GM21390 (cell line): Measurements from ENCODE around the gene METTL17.
"Not testable (repeated sequence)": the region's sequence is repeated elsewhere in the genome, so short reads cannot be mapped to it uniquely, and the experiment has no call there.

Experiments used
- ATAC-seq: cut with Tn5 transposase; IDR thresholded peaks from one replicate; pipeline ENCODE4 v1.9.1; 2021; ENCODE audit not compliant: unreplicated experiment

The METTL17 gene

GRCh38 chr14:21023817-21024584, 34.2 kb downstream of the METTL17 start:
- ATAC-seq: no peak

GRCh38 chr14:21024585-21025370, 35.0 kb downstream of the METTL17 start, which contains the start of gene NDRG2:
TSS of gene NDRG2 (minus strand) at chr14:21025061. CDS start at chr14:21023315, 1,746 bp downstream.
- ATAC-seq: no peak

DNA sequence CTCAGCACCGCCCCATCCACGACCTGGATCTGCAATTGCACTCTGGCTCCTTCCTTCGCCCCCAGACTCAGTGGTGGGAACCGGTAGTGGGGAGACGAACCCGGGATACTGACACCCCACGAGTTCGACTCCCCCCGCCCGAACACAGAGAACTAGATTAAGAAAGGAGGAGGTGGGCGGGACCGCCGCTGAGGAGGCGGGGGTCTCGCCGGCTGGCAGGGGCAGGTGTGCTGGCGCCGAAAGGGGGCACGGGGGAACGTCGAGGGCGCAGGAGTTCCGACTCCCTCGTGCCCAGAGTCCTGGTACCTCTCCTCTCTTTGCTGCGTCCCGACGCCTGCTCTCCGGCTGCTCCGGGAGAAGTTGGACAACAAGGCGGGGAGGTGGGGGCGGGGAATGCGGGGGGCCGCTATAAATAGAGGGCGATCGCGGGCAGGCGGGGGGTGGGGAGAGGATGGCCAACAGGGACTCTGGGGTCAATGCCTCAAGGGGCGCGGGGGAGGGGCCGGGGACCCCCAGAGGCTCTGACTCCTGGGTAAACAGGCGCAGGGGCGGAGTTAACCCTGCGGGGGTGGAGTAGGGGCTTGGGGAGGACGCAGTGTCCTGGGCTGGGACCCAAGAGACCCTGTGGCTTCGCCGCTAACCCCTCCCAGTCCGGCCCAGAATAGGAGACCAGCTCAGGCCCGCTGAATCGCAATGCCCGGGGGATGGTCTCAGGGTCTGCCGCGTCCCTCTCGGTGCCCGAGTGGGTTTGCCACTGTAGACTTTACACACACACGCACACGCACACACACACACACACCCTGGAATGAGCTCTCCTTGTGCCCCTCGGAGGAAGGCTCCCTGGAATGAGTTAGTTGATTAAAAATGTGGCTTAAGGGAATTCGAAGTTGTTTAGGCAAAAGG, 35.8 kb downstream of the METTL17 start:
- no peak for ATAC-seq

- ATAC-seq: no peak
Measured at GRCh38 chr14:21026274-21026987, 36.7 kb downstream of the METTL17 start.

DNA sequence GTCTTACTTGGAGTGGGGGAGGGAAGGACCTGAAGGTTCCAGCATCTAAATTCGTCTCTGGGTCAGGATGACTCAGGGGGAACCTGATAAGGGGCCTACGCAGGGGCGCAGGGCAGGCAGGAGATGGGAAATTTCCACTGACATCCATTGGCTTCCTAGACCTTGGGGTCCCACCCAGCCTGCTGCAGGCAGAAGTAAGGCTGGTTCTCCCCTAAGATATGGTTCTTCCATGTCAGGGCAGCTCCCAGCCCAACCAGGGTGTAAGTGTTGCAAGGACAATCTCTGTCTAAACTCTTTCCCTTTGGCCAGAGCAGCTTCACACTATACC, 37.2 kb downstream of the METTL17 start:
- ATAC-seq: no peak

- no peak for ATAC-seq
Measured at GRCh38 chr14:21029917-21030316, 40.1 kb downstream of the METTL17 start, which contains the start of gene TPPP2. TSS of gene TPPP2 (plus strand) at chr14:21030217. CDS start at chr14:21030582, 365 bp downstream.

DNA sequence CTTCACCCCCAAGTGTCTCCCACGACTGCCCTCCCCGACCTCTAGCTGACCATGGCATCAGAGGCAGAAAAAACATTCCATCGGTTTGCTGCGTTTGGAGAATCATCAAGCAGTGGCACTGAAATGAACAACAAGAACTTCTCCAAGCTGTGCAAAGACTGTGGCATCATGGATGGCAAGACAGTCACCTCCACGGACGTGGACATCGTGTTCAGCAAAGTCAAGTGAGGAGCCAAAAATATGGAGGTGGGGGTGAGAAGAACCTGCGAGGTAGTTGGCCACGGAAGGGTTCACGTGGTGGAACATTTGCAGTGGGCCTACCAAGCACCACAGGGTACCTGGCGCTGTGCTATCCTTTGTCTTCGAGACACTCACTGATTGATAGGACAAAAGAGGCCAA, 40.8 kb downstream of the METTL17 start:
- no peak for ATAC-seq

GRCh38 chr14:21032326-21033132, 42.7 kb downstream of the METTL17 start:
- ATAC-seq: no peak

GRCh38 chr14:21033133-21033698, 43.4 kb downstream of the METTL17 start:
- no peak for ATAC-seq

DNA sequence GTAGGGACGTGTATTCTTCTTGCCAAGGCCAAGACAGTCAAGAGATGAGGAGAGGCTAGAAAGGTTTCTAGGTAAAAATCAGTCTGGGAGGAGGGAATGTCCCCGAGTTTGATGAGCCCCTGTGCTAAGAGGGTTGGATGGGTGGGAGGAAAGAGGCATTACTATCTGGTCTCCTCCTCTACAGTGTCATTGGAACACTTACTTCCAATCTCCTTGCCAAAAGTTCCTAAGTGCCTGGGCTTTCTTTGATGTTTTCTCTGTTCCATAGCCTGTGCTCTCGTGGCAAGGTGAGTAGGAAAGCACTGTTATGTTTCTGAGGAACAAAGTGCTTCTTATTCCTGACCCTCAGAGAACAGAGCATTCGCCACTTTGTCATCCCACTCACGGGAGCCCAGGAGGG, 44.9 kb downstream of the METTL17 start, which contains the start of gene RNASE13:
TSS of gene RNASE13 (minus strand) at position 101 of the 400 bp plus-strand sequence. CDS start 519 bp downstream, outside the sequence.
- ATAC-seq: no peak

DNA sequence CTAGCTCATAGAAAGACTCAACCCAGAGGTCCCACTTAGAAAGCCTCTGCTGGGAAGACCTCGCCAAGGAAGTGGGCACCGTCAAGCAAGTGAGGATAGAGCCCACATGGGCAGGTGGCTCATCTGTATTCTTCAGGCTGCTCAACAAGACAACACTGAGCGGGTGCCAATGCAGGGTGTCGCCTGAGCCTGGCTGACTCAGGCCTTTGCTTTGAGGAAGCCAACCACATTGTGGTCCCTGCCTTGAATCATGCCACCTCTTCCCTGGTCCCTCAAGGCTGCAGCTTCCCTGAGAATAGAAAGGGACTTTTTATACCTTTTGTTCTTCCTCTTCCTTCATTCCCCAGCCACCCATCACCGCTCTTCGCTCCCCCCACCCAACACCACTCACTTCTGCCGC, 47.0 kb downstream of the METTL17 start:
- ATAC-seq: no peak

DNA sequence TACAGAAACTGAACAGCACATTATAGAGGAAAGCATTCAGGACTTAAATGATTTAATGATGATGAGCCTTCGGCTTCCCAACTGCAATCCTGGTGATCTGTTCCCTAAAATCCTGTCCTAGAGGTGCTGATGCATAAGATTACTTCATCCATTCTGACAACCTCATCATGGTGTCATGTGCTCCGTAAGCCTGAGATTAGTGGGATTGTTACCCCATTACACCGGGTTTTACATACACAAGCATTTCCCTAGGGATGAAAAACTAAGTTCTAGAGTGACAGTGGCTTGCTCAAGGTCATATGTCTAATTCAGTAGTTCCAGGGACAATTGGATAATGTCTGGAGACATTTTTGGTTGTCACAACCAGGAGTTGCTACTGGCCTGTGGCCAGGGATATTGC, 47.4 kb downstream of the METTL17 start:
- ATAC-seq: no peak

- no peak for ATAC-seq
Measured at GRCh38 chr14:21038441-21039422, 49.0 kb downstream of the METTL17 start.

- ATAC-seq: no peak
Measured at GRCh38 chr14:21039585-21040369, 50.0 kb downstream of the METTL17 start.

GRCh38 chr14:21040370-21040925, 50.7 kb downstream of the METTL17 start:
- ATAC-seq: no peak

GRCh38 chr14:21040941-21041340, 51.2 kb downstream of the METTL17 start:
- not testable (repeated sequence) for ATAC-seq
